ENCODE results near the gene GLYR1.

The GLYR1 gene

DNA sequence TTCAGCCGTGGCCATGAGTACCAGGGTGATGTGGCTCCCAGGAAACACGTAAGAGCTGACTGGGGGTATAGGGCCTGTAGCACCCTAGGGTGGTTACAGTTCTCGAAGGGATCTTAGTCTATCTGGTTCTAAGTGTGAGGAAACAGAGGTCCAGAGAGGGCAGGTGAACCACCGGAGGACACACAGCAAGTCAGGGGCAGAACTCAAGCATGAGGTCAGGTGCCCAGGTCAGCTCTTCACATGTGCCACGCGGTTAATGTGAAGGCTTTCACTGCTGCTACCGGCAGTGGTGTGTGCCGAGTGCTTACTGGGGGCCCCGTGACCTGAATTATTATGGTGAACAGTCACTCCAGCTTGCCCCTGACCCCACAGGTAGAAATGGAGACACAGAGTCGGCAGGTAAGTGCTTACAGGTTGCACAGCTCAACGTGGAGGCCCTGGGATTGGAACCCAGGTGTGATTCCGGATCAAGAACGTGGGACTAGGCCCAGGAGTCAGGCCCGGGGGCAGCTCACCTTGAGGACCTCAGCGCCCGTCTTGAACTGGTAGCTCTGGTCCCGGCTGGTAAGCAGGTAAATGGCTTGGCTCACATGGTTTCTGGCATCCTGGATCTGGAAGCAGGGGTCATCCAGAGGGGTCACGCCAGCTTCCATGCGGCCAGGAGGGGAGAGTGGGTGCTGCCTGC is 47.8 kb downstream of the GLYR1 start:
- TF ChIP-seq, protein P1, sequence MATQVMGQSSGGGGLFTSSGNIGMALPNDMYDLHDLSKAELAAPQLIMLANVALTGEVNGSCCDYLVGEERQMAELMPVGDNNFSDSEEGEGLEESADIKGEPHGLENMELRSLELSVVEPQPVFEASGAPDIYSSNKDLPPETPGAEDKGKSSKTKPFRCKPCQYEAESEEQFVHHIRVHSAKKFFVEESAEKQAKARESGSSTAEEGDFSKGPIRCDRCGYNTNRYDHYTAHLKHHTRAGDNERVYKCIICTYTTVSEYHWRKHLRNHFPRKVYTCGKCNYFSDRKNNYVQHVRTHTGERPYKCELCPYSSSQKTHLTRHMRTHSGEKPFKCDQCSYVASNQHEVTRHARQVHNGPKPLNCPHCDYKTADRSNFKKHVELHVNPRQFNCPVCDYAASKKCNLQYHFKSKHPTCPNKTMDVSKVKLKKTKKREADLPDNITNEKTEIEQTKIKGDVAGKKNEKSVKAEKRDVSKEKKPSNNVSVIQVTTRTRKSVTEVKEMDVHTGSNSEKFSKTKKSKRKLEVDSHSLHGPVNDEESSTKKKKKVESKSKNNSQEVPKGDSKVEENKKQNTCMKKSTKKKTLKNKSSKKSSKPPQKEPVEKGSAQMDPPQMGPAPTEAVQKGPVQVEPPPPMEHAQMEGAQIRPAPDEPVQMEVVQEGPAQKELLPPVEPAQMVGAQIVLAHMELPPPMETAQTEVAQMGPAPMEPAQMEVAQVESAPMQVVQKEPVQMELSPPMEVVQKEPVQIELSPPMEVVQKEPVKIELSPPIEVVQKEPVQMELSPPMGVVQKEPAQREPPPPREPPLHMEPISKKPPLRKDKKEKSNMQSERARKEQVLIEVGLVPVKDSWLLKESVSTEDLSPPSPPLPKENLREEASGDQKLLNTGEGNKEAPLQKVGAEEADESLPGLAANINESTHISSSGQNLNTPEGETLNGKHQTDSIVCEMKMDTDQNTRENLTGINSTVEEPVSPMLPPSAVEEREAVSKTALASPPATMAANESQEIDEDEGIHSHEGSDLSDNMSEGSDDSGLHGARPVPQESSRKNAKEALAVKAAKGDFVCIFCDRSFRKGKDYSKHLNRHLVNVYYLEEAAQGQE (IDR thresholded peaks at IDR 0.05; ENCODE audit: insufficient read depth in 1 of 2, low read depth in 2 of 2, low read length in 2 of 2) = no peak
- no peak for TF ChIP-seq TAF1 (IDR thresholded peaks at IDR 0.05; ENCODE audit: borderline replicate concordance, insufficient read depth, low read length)
- no peak for TF ChIP-seq FOXP2 (optimal IDR thresholded peaks at IDR 0.05; ENCODE audit: borderline replicate concordance, extremely low read depth, extremely low read length, insufficient read depth)
- no peak for TF ChIP-seq POLR2AphosphoS5 (IDR thresholded peaks at IDR 0.05; ENCODE audit: low read depth, low read length)
- TF ChIP-seq SIN3A (IDR thresholded peaks at IDR 0.05; ENCODE audit: borderline replicate concordance, insufficient read depth, low read length) = no peak

DNA sequence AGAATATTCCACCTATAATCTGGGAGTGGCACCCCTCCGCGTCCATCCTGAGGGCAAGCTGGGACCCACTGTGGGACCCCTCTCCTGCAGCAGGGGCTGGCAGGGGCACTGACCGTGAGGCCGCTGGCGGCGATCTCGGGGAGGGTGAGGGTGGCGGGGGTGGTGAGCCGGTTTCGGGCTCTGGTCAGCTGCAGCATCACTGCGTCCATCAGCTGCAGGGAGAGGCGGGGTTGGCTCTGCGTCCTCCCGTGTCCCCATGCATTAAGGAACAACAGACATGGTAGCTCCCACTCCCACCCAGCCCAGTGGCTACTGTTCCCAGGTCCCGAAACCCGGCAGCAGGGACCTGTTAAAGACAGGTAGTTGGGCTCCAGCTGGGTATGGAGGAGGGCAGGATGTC is 48.6 kb downstream of the GLYR1 start:
- no peak for TF ChIP-seq SIN3A (IDR thresholded peaks at IDR 0.05; ENCODE audit: borderline replicate concordance, insufficient read depth, low read length)

DNA sequence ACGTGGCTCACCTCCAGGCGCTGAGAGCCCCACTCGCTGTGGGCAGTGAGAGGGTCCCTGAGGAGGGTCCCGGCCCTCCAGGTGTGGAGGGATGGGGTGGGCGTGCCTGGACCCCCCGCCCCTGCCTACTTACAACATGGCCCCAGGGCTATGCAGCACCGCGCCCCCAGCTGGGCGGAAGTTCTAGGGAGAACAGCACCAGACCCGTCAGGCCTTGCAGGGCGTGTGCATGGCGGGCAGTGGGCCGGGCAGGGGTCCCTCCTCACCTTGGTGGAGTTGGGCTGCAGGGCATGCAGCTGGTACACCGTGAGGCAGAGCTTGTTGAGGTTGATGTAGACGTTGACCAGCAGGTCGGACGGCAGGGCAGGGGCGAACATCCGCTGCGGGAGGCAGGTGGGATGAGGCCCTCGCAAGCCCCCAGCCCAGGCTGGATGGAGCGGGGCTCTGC is 49.3 kb downstream of the GLYR1 start:
- no peak for TF ChIP-seq POLR2AphosphoS5 (IDR thresholded peaks at IDR 0.05; ENCODE audit: low read depth, low read length)
- TF ChIP-seq SIN3A (IDR thresholded peaks at IDR 0.05; ENCODE audit: borderline replicate concordance, insufficient read depth, low read length) = no peak
- TF ChIP-seq TAF1 (IDR thresholded peaks at IDR 0.05; ENCODE audit: borderline replicate concordance, insufficient read depth, low read length) = no peak

DNA sequence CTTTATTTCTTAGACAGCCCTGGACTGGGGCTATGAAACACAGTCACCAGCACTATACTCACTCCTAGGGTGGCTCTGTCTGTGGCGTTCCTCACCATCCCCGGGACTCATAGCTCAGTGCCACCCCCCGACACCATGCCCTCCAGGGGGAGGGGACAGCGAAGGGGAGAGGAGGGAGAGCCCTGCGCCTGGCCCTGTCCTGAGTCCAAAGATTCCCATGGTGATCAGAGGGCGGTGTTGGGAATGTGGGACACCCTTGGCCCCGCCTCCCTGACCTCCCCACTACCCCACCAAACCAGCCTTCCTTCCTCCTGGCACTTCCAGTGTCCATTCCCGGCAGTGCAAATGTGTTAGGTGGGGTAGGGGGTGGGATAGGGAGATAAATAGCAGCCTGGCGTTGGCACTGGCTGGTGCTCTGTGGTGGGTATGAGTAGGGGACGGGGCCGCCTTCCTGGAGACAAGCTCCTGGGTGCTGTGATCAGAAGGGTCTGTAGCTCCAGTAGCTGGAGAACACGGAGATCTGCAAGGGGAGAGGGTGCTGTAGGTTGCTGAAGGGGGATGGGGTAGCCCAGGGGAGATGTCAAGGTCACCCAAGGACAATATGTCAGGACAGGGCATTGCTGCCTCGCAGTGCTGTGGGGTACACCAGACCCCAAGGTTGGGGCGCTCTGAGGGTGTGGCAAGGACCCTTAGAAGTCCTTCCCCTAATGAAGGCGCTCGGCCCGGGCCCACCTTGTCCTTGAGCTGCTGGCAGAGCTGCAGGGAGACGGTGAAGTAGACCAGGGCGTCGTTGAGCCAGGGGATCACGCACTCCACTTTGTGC is 49.9 kb downstream of the GLYR1 start:
- TF ChIP-seq POLR2AphosphoS5 (IDR thresholded peaks at IDR 0.05; ENCODE audit: low read depth, low read length) = no peak
- no peak for TF ChIP-seq SIN3A (IDR thresholded peaks at IDR 0.05; ENCODE audit: borderline replicate concordance, insufficient read depth, low read length)
- TF ChIP-seq TAF1 (IDR thresholded peaks at IDR 0.05; ENCODE audit: borderline replicate concordance, insufficient read depth, low read length) = no peak
- TF ChIP-seq FOXP2 (optimal IDR thresholded peaks at IDR 0.05; ENCODE audit: borderline replicate concordance, extremely low read depth, extremely low read length, insufficient read depth) = no peak
- TF ChIP-seq, protein P1 (IDR thresholded peaks at IDR 0.05; ENCODE audit: insufficient read depth in 1 of 2, low read depth in 2 of 2, low read length in 2 of 2) = no peak

DNA sequence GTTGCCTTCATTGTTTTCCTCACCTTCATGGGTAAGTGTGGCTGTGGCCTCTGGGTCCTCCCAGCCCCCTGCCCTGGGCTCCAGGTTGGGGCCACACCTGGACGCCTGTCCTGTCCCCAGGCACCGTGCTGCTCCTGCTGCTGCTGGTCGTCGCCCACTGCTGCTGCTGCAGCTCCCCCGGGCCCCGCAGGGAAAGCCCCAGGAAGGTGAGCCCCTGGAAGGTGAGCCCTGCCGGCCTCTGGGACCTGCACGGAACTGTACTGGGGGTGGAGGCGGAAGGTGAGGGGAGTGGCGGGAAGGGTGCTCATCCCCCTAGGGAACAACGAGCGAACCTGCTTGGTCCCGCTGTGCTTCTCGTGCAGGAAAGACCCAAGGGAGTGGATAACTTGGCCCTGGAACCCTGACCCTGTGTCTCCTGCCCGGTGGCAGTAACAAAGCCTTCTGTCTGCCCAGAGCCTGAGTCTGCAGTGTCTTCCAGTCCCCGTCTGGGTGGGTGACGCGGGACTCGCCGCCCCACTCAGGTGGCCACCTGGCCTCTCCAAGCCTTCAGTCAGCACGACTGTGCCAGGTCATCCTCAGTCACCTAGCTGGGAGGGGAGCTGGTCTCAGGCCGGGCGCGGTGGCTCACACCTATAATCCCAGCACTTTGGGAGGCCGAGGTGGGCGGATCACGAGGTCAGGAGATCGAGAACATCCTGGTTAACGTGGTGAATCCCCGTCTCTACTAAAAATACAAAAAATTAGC is 51.1 kb downstream of the GLYR1 start:
- TF ChIP-seq FOXP2 (optimal IDR thresholded peaks at IDR 0.05; ENCODE audit: borderline replicate concordance, extremely low read depth, extremely low read length, insufficient read depth) (no peak), TAF1 (IDR thresholded peaks at IDR 0.05; ENCODE audit: borderline replicate concordance, insufficient read depth, low read length) (no peak), POLR2AphosphoS5 (IDR thresholded peaks at IDR 0.05; ENCODE audit: low read depth, low read length) (no peak), SIN3A (IDR thresholded peaks at IDR 0.05; ENCODE audit: borderline replicate concordance, insufficient read depth, low read length) (no peak)
- TF ChIP-seq, protein P1 (IDR thresholded peaks at IDR 0.05; ENCODE audit: insufficient read depth in 1 of 2, low read depth in 2 of 2, low read length in 2 of 2) = no peak
